Umbilical cord (tissue), 2 donors: ENCODE measurements around the gene DBH. TPM values are rescaled to one million over a fixed set of nuclear protein-coding genes. Genes with fewer than 3 reads are reported as not detected.

Experiments used
- DNase-seq: peaks from one replicate; pipeline ENCODE4 v3.0.0-alpha.2; 2015; ENCODE audit warnings: low spot score
- total RNA-seq: library from RNA; depleted of rRNA; stranded (reverse); fragments of >200 nt; gene quantifications from one replicate; pipeline ENCODE4 v1.2.3, GENCODE V29; 2014; ENCODE audit warnings: low replicate concordance; ENCODE audit not compliant: insufficient read depth

Gene DBH
- total RNA-seq, 1 donor from 2014 or later, result 0.72 TPM

DNA sequence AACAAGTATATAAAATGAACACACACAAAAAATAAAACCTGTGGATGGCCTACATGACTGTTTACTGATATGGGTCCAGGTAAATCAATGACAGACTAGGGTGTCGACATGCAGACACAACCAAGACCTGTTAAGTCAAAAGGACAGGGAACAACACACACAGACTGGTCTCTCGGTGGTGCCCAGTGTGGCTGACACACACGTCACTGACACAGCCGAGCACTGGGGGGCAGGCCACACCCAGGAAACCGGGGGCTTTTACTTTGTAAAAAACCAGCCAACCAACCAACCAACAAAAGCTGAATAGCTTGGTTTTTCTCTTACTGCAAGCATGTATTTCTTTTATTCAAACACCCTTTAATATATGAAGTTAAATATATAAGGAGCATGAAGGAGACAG lies 31.9 kb upstream of the DBH start:
- DNase-seq, result no peak

DNA sequence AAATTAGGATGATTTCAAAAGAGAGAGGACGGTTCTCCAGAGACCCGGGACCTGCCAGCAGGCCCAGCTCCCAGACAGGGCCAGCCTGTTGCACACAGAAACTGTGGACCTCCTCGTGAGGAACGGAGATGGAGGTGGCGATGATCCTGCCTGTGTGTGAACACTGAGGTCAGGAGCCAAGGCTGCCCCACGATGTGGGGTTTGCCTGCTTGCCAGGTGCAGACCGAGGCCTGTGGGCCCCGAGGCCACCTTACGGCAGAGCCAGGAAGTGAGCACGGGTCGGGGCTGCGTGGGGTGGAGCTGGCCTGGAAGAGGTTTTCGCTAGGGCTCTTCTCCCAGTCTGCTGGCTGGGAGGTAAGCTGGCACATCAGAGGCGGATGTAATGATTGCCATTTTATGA lies 31.3 kb upstream of the DBH start:
- no peak for DNase-seq

GRCh38 chr9:133605446-133605845 lies 30.7 kb upstream of the DBH start:
- DNase-seq, result no peak

DNA sequence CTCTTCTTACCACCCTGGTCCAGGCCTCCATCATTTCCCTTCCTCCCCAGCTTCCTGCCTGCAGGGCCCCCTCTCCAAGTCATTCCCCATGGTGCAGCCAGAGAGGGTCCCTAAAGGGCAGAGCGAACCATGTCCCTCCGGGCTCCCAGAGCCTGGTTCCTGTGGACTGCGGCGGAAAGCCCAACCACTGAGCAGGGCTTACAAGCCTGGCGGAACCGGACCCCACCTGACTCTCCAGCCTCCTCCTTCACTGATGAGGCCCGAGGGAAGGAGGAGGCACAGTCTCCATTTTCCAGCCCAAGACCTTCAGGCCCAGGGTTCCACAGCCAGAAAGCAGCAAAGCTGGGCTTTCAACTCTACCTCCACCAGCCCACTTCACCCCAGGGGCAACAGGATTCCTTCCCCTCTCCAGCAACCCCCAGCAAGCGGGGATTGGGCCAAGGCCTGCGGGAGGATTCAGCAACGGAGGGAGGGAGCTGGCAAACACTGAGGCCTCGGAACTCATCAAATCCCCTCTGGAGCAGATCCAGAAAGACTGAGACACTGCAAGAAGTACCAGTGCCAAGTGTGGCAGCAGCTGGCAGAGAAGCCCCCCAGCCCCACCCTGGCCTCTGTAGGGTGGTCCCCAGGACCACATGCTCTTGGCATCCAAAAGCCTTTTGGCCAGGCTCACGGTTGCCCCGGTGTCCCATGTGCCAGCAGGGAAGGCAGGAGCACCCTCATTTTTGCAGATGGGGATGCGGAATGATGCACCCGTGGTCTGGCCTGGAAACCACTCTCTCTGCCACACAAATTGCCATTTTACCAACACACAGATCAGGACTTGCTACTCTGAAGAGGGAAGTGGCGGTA lies 30.1 kb upstream of the DBH start:
- peak; percentile 19 for DNase-seq

DNA sequence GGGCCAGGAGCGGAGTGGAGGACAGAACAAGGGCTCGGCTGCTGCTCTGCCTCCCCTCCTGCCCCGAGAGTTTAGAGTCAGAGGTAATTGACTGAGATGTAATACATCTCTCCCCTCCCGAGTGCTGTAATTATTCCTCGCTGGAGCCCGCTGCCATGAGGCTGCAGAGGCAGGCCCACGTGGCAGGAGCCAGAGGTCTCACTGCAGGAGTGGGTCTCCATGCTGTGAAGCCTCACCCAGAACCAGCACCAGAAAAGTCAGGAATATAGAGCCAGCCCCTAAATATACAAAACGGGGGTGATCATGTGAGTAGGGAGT lies 29.5 kb upstream of the DBH start:
- no peak for DNase-seq

- DNase-seq, result no peak
Measured at GRCh38 chr9:133607381-133607780, 28.8 kb upstream of the DBH start.

DNA sequence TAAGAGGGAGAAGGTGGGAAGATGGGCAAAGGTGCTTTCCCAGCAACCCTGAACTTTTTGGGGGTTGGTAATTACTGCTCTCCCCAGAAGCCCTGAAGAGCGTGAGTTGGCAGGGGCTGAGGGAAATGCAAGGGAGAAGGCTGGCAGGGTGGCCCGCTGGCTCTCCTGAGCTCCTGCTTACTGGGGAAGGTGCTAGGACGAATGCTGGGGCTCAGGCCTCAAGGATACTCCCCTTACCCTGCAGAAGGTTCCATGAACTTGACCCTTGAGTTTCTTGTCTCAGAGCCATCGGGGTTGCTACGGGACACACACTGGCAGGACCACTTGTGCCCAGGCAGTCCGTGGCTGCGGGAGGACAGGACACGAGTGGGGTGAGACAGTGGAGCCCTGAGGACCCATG lies 28.2 kb upstream of the DBH start:
- no peak for DNase-seq

- no peak for DNase-seq
Measured at GRCh38 chr9:133608382-133608781, 27.8 kb upstream of the DBH start.

GRCh38 chr9:133608889-133609288 lies 27.3 kb upstream of the DBH start:
- DNase-seq, result no peak

DNA sequence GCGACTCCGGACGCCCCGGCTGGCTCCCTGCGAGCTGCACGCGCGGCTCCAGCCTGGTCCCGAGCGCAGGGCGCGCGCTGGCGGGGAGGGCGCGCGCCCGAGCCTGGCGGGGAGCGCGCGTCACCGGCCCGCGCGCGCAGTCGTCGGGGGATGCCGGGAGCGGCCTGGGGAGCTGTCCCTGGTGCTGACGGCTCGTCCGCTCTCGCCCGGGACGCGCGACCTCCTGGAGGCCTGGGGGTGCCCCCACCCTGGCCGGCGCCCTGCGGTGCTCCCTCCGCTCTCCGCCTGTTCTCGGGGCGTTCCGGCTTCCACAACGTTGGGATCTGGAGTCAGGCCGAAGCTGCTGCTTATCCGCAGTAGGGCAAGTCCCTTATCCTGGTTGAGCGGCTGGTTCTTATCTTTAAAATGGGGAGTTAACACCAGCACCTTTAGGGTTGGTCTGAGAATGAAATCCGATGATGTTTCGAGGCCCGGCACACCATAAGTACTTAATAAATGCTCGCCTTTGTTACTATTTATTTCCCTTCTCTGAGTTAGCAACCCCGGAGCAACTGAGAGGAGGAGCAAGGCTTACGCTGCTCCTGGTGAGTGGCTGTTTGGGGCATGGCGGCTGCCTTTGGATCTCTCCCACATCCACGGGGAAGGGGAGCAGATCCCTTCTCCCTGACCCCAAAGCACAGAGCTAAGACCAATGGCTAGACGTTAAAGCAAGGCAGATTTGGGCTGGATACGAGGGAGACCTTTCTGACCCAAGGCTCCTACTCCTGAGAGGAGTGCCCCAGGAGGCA lies 26.7 kb upstream of the DBH start, which contains the start of gene FAM163B:
TSS of gene FAM163B (minus strand) at position 79 of the 788 bp plus-strand sequence. CDS start 29,166 bp downstream, outside the sequence.
- DNase-seq, result peak; percentile 56

DNA sequence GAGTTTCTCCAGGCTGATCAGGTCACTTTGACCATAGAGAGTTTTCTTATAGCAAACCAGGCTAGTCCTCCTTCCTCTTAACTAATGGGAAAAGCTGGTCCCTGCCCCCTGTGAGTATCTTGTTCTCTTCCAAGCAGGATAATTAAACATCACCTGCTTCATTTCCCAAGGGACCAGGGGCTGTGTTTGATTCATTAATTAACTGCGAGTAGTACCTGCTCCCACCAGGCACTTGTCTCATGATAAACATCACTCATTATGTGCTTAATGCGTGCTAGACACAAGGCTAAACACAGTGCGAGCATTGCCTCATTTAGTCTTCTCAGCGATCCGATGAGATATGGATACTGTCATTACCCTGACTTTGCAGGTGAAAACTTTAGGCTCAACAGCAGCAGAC lies 25.3 kb upstream of the DBH start:
- no peak for DNase-seq

- no peak for DNase-seq
Measured at GRCh38 chr9:133612051-133612450, 24.1 kb upstream of the DBH start.

- DNase-seq, result no peak
Measured at GRCh38 chr9:133612816-133613215, 23.3 kb upstream of the DBH start.

DNA sequence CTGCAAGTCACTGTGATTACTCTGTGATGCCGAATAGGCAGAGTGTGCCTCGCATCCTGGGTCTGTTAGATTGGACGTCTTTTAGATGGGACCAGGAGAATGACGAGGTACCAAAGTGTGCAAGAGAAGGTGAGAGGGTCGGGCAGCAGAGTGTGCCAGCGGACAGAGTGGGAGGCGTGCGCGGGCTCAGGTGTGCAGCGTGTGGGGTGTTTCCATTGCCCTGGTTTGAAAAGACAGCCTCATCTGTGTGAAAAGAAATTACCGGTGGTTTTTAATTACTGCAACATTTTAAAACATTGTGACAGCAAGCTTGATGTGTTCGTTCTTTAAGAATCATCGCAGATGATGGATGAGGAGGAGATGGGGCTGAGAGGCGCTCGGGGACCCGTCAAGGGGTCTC lies 22.7 kb upstream of the DBH start:
- no peak for DNase-seq

GRCh38 chr9:133614056-133614455 lies 22.1 kb upstream of the DBH start:
- no peak for DNase-seq

GRCh38 chr9:133614678-133615077 lies 21.5 kb upstream of the DBH start:
- no peak for DNase-seq

- DNase-seq, result no peak
Measured at GRCh38 chr9:133615186-133615585, 21.0 kb upstream of the DBH start.

DNA sequence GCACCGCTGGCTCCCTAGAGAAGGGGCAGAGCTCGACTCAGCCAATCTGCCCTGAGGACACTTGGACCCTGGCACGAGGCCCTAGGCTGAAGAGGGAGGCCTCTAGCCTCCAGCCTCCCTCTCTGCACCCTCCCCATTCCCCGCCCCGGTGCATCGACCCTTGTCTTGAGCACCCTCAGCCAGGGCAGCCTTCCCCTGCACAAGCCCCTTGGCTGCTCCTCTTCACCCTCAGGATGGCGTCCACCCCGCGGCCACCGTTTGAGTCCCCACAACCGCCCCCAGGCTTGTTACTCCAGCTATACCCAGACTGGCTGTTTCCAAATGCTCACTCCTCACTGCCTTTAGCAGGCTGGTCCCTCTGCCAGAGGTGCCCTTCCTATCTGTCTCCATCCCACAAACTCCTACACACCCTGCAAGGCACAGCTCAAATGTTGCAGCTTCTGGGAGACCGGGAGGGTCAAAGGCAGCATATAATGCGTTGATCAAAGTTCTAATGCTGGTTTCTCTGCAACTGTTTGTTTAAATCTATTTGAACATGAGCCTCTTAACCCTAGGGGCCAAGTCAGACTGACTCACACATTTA lies 20.5 kb upstream of the DBH start:
- no peak for DNase-seq

DNA sequence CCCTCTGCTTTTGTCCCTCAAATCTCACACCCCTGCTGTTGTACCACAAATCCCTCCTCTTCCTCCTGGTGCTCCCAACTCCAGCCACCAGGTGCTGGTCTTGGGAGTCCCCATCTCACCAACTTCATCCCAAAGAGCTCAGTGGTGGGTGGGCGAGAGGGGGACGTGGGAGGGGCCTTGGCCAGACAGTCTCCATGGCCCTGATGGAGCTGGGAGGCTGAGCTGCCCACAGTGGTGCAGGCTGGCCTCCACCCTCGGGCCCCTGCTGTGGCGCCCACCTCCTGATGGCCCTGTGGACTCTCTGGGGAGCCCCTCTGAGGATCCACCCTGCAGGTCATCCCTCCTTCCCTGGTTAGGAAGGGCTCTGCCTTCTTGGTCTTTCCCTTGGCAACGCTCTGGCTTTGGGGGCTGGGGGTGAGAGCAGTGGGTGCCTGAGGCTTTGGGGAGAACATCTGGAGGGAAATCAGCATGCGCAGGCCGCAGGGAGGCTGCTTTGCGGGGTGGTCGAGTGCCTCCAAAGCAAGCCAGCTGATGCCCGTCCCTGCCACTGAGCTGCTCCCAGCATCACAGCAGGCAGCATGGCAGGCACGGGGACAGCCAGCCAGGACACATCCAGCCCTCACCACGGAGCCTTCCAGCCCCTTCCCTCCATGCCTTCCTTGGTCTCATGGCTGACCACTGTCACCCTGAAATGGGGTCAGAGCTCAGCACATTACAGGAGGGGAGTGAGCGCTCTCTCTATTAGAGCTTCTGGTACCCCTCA lies 19.3 kb upstream of the DBH start:
- no peak for DNase-seq

DNA sequence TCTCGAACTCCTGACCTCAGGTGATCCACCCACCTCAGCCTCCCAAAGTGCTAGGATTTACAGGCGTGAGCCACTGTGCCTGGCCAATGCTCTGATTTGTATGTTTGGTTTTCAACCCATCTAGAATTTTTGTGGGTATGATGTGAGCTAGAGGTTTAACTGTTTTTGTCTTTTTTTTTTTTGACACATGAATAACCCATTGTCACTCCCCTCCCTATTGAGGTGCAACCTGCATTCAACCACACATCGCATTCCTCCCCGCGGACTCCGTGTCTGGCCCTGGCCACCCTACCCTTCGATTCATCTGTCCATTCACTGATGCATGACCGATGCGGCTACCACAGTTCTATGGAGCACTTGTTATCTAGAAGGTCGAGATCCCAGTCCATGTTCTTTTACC lies 17.4 kb upstream of the DBH start:
- DNase-seq, result no peak

GRCh38 chr9:133619791-133620190 lies 16.4 kb upstream of the DBH start:
- DNase-seq, result no peak

GRCh38 chr9:133621725-133622267 lies 14.4 kb upstream of the DBH start:
- no peak for DNase-seq
